ENCODE data around the gene TXNDC17.

DNA sequence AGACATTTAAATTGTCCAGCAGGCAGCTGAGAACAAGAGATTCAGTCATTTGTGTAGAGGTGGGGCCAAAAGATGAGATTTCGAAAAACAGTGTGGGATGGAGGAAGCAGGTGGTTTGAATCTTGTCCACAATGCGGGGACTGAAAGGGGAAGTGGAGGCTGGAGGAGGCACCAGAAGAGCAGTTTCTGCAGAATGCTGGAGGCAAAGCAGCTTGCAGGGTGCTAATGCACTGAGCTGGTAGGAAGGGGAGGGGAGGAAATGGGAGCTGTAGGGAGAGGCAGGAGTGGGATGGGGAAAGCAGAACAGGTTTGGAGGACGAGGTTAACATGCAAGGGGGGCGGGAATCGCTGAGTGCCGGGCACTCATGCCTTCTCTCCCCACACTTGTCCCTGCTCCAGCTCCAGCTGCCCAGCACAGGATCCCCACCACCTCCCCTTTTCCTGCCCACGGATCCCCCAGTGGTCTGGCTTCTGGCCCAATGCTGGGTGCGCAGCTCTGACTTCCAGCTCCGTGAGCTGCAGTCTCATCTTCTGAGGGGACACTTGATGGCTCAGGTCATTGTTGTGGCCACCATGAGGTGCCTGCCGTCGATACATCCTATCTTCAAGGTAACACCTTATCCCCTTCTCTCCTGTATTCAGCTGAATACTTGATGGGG, 20.1 kb downstream of the TXNDC17 start:
- TF ChIP-seq TBL1XR1 (IDR thresholded peaks at IDR 0.05; ENCODE audit: low read length in 2 of 2) (no peak), EZH2 (IDR thresholded peaks at IDR 0.05; ENCODE audit: borderline replicate concordance, low read depth, low read length) (no peak), CEBPB (tag; IDR thresholded peaks at IDR 0.05) (no peak), CUX1 (CRISPR knock-in tag; IDR thresholded peaks at IDR 0.05) (no peak), MAX (CRISPR knock-in tag; IDR thresholded peaks at IDR 0.05) (no peak), PTRF (tag; IDR thresholded peaks at IDR 0.05) (no peak), DMBX1 (CRISPR knock-in tag; IDR thresholded peaks at IDR 0.05; ENCODE audit: borderline replicate concordance) (no peak), ARHGAP35 (IDR thresholded peaks at IDR 0.05; ENCODE audit: partially characterized antibody) (no peak), PBX2 (CRISPR knock-in tag; IDR thresholded peaks at IDR 0.05; ENCODE audit: low read depth) (no peak), PBX2 (tag; conservative IDR thresholded peaks at IDR 0.05; ENCODE audit: low read depth) (no peak), SMARCA4 (IDR thresholded peaks at IDR 0.05) (no peak)
- TF ChIP-seq, protein P1, sequence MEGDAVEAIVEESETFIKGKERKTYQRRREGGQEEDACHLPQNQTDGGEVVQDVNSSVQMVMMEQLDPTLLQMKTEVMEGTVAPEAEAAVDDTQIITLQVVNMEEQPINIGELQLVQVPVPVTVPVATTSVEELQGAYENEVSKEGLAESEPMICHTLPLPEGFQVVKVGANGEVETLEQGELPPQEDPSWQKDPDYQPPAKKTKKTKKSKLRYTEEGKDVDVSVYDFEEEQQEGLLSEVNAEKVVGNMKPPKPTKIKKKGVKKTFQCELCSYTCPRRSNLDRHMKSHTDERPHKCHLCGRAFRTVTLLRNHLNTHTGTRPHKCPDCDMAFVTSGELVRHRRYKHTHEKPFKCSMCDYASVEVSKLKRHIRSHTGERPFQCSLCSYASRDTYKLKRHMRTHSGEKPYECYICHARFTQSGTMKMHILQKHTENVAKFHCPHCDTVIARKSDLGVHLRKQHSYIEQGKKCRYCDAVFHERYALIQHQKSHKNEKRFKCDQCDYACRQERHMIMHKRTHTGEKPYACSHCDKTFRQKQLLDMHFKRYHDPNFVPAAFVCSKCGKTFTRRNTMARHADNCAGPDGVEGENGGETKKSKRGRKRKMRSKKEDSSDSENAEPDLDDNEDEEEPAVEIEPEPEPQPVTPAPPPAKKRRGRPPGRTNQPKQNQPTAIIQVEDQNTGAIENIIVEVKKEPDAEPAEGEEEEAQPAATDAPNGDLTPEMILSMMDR (IDR thresholded peaks at IDR 0.05 in 2 of 3, conservative IDR thresholded peaks at IDR 0.05 in 1 of 3; ENCODE audit: insufficient read depth in 2 of 3, low read depth in 1 of 3, low read length in 3 of 3) = no peak
- TF ChIP-seq, protein P2, sequence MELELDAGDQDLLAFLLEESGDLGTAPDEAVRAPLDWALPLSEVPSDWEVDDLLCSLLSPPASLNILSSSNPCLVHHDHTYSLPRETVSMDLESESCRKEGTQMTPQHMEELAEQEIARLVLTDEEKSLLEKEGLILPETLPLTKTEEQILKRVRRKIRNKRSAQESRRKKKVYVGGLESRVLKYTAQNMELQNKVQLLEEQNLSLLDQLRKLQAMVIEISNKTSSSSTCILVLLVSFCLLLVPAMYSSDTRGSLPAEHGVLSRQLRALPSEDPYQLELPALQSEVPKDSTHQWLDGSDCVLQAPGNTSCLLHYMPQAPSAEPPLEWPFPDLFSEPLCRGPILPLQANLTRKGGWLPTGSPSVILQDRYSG (tag; conservative IDR thresholded peaks at IDR 0.05; ENCODE audit: low read depth) = no peak

Measured in K562 (cell line).